Spleen (tissue), 11 donors: Measurements from ENCODE around the gene KANK4. TPM values are rescaled to one million over a fixed set of nuclear protein-coding genes. Genes with fewer than 3 reads are reported as not detected.

Experiments used
- DNase-seq: peaks from one replicate; pipeline ENCODE4 v3.0.0-alpha.2; 2020
- H3K27ac ChIP-seq, 8 donors: fragments of 200-600 bp; sonication (generic) in 7 of 8; 1 replicate in 4 of 8; 2 replicates in 4 of 8; pipeline versions ENCODE4 v1.5.0 to v1.8.0; 2016 to 2021; ENCODE audit warnings: inconsistent platforms in 4 of 8, mild to moderate bottlenecking in 4 of 8, moderate library complexity in 1 of 8
- H3K27me3 ChIP-seq, 7 donors: fragments of 200-600 bp; sonication (generic) in 6 of 7; replicated peaks in 1 of 7; 1 replicate in 4 of 7; 2 replicates in 3 of 7; pipeline versions ENCODE4 v1.5.0 to v1.8.0; 2016 to 2021; ENCODE audit warnings: inconsistent platforms in 3 of 7, mild to moderate bottlenecking in 1 of 7
- H3K36me3 ChIP-seq, 6 donors: fragments of 200-600 bp; sonication (generic) in 5 of 6; 1 replicate in 4 of 6; 2 replicates in 2 of 6; pipeline versions ENCODE4 v1.5.0 to v1.8.0; 2016 to 2021; ENCODE audit warnings: inconsistent platforms in 2 of 6
- H3K4me1 ChIP-seq, 6 donors: fragments of 200-600 bp; sonication (generic) in 5 of 6; 1 replicate in 3 of 6; 2 replicates in 3 of 6; pipeline versions ENCODE4 v1.5.0 to v1.8.0; 2016 to 2021; ENCODE audit warnings: inconsistent platforms in 3 of 6
- H3K4me3 ChIP-seq, 8 donors: fragments of 200-600 bp; sonication (generic) in 7 of 8; 1 replicate in 4 of 8; 2 replicates in 4 of 8; pipeline versions ENCODE4 v1.5.0 to v1.8.0; 2016 to 2021; ENCODE audit warnings: inconsistent platforms in 4 of 8, mild to moderate bottlenecking in 4 of 8, moderate library complexity in 2 of 8
- H3K9me3 ChIP-seq, 8 donors: fragments of 200-600 bp; sonication (generic) in 7 of 8; 1 replicate in 4 of 8; 2 replicates in 4 of 8; pipeline versions ENCODE4 v1.5.0 to v1.8.0; 2016 to 2021; ENCODE audit warnings: inconsistent platforms in 4 of 8
- CTCF ChIP-seq, 11 experiments: fragments of 200-600 bp in 7 of 11; fragments of 450-650 bp in 4 of 11; sonication (generic) in 4 of 11; IDR thresholded peaks in 8 of 11; conservative IDR thresholded peaks in 3 of 11; 1 replicate in 7 of 11; 2 replicates in 4 of 11; pipeline versions ENCODE4 v1.4.0 to v1.8.0; 2016 to 2021; ENCODE audit warnings: antibody characterized with exemption in 11 of 11, inconsistent platforms in 4 of 11, mild to moderate bottlenecking in 1 of 11
- POLR2A ChIP-seq, 3 donors: fragments of 450-650 bp; IDR thresholded peaks; one replicate each; pipeline ENCODE4 v1.5.1; 2017; ENCODE audit warnings: antibody characterized with exemption in 3 of 3, mild to moderate bottlenecking in 1 of 3
- POLR2AphosphoS5 ChIP-seq, 3 donors: sonication (generic); formaldehyde crosslinking; IDR thresholded peaks; one replicate each; pipeline ENCODE4 v1.5.1; 2017; ENCODE audit warnings: antibody characterized with exemption in 3 of 3
- WGBS, 5 donors: extraction: QIAGEN DNeasy Blood & Tissue Kit in 3 of 5; methylation state at CpG; one replicate each; pipeline versions ENCODE4 v1.1.5 to v1.1.7; 2013 to 2018; 5-methylcytosine and 5-hydroxymethylcytosine counted together
- intact Hi-C: fragments of 100-400 bp; cut with DNase I; formaldehyde crosslinking; loops from one replicate; pipeline ENCODE4 v1.15.0; 2023; ENCODE audit warnings: low total_unique reads
- polyA plus RNA-seq, 3 donors: library from polyadenylated mRNA; stranded (reverse); fragments of 200-250 nt; gene quantifications; one replicate each; pipeline ENCODE4 v1.2.1, GENCODE V29; 2013
- total RNA-seq, 7 donors: library from RNA; depleted of rRNA in 3 of 7; stranded (reverse); fragments of >200 nt in 3 of 7; fragmentation: NEBNext Ultra II Directional in 4 of 7; extraction: Animal tissue kit (Norgen Biotek cat#: 25700) in 4 of 7; gene quantifications; one replicate each; pipeline versions ENCODE4 v1.1.0 to v1.2.1, GENCODE V29; 2016 to 2021
- donor health status: healthy with polysubstance abuse.
- donor health status: DM: no; HTN: no; CAD: no; lungs with moderate emphysema.
- donor health status: DM: no; HTN: no; CAD: no.
- donor health status: Bipolar disorder and iron deficiency.
- donor health status: healthy.
- donor health status: DM: no; HTN: no; CAD: no.
- donor health status: DM: yes; HTN: yes; CAD: no.

Gene KANK4
- total and polyA plus RNA-seq, 10 donors = 0.11 to 1.3 (median 0.47) TPM

- Histone ChIP-seq H3K36me3 (peaks cover 0 to 4% (median 0%) of the 10 kb centered on the region in 6 donors), H3K4me1 (no peaks in the 10 kb centered on the region), H3K9me3 (peaks cover 0 to 33% (median 18%) of the 10 kb centered on the region in 8 donors), H3K27ac (no peak overlapping the region), H3K4me3 (no peak overlapping the region), H3K27me3 (no peaks in the 10 kb centered on the region)
- 0 to 48% (median 38%) methylated on average over 1 of the region's 1 CpG for WGBS, 5 donors
- intact Hi-C loops = no loop called here
- no peak for DNase-seq
- TF ChIP-seq POLR2A (IDR thresholded peaks at IDR 0.05) (no peak), CTCF (IDR thresholded peaks at IDR 0.05 in 8 of 11, conservative IDR thresholded peaks at IDR 0.05 in 3 of 11) (no peak), POLR2AphosphoS5 (IDR thresholded peaks at IDR 0.05) (no peak)
These were observed 110.3 kb downstream of the KANK4 start for GRCh38 chr1:62208970-62209369.

GRCh38 chr1:62208087-62208486, 111.1 kb downstream of the KANK4 start:
- Histone ChIP-seq H3K4me1 (no peaks in the 10 kb centered on the region), H3K27ac (no peak overlapping the region), H3K36me3 (peaks cover 0 to 4% (median 0%) of the 10 kb centered on the region in 6 donors), H3K9me3 (peaks cover 0 to 33% (median 18%) of the 10 kb centered on the region in 8 donors), H3K27me3 (no peaks in the 10 kb centered on the region), H3K4me3 (no peak overlapping the region)
- intact Hi-C loops = no loop called here
- peak; percentile 34 for DNase-seq
- WGBS, 5 donors = 89 to 100% (median 94%) methylated on average over 5 of the region's 5 CpGs
- TF ChIP-seq CTCF (IDR thresholded peaks at IDR 0.05 in 8 of 11, conservative IDR thresholded peaks at IDR 0.05 in 3 of 11) (no peak), POLR2A (IDR thresholded peaks at IDR 0.05) (no peak), POLR2AphosphoS5 (IDR thresholded peaks at IDR 0.05) (no peak)

GRCh38 chr1:62207187-62207586, 112.0 kb downstream of the KANK4 start:
- DNase-seq = no peak
- H3K27ac ChIP-seq = no peak overlapping the region
- H3K9me3 ChIP-seq = peaks cover 0 to 31% (median 18%) of the 10 kb centered on the region in 8 donors
- TF ChIP-seq POLR2AphosphoS5 (IDR thresholded peaks at IDR 0.05) (no peak), POLR2A (IDR thresholded peaks at IDR 0.05) (no peak), CTCF (IDR thresholded peaks at IDR 0.05 in 8 of 11, conservative IDR thresholded peaks at IDR 0.05 in 3 of 11) (no peak)
- H3K4me3 ChIP-seq = no peak overlapping the region
- intact Hi-C loops = no loop called here
- H3K27me3 ChIP-seq = no peaks in the 10 kb centered on the region
- H3K36me3 ChIP-seq = peaks cover 0 to 4% (median 0%) of the 10 kb centered on the region in 6 donors
- 90 to 97% (median 94%) methylated on average over 2 of the region's 2 CpGs for WGBS, 5 donors
- H3K4me1 ChIP-seq = no peaks in the 10 kb centered on the region

GRCh38 chr1:62198781-62199125, 120.5 kb downstream of the KANK4 start:
- Histone ChIP-seq H3K36me3 (no peaks in the 10 kb centered on the region), H3K9me3 (no peaks in the 10 kb centered on the region), H3K4me1 (peaks cover 0 to 14% (median 0%) of the 10 kb centered on the region in 6 donors), H3K27me3 (peaks cover 0 to 42% (median 12%) of the 10 kb centered on the region in 7 donors), H3K27ac (no peak overlapping the region), H3K4me3 (no peak overlapping the region)
- DNase-seq = no peak
- intact Hi-C loops = no loop called here
- TF ChIP-seq CTCF (IDR thresholded peaks at IDR 0.05 in 8 of 11, conservative IDR thresholded peaks at IDR 0.05 in 3 of 11) = no peak
- no peak for TF ChIP-seq POLR2AphosphoS5 (IDR thresholded peaks at IDR 0.05)
- WGBS, 5 donors = 30 to 39% (median 36%) methylated on average over 3 of the region's 3 CpGs
